Peyer's patch (tissue), 4 donors: ENCODE results near the gene DIP2B. TPM values are rescaled to one million over a fixed set of nuclear protein-coding genes. Genes with fewer than 3 reads are reported as not detected.

Experiments
- DNase-seq, 3 donors: peaks; one replicate each; pipeline ENCODE4 v3.0.0-alpha.2; 2017 to 2019
- H3K27ac ChIP-seq, 4 donors: fragments of 200-600 bp; sonication (generic); one replicate each; pipeline ENCODE4 v1.5.1; 2016 to 2019
- H3K27me3 ChIP-seq, 2 donors: fragments of 200-600 bp; sonication (generic); one replicate each; pipeline ENCODE4 v1.5.1; 2019
- H3K36me3 ChIP-seq, 3 donors: fragments of 200-600 bp; sonication (generic); one replicate each; pipeline ENCODE4 v1.5.1; 2016 to 2019
- H3K4me1 ChIP-seq, 4 donors: fragments of 200-600 bp; sonication (generic); one replicate each; pipeline ENCODE4 v1.5.1; 2016 to 2019
- H3K4me3 ChIP-seq, 4 donors: fragments of 200-600 bp; sonication (generic); 1 replicate in 3 of 4; 2 replicates in 1 of 4; pipeline ENCODE4 v1.5.1; 2016 to 2019; ENCODE audit warnings: mild to moderate bottlenecking in 1 of 4
- H3K9me3 ChIP-seq, 4 donors: fragments of 200-600 bp; sonication (generic); one replicate each; pipeline ENCODE4 v1.5.1; 2016 to 2019; ENCODE audit warnings: mild to moderate bottlenecking in 1 of 4
- POLR2A ChIP-seq, 2 donors: fragments of 450-650 bp; IDR thresholded peaks; one replicate each; pipeline ENCODE4 v1.5.1; 2017; ENCODE audit warnings: antibody characterized with exemption in 2 of 2, mild to moderate bottlenecking in 2 of 2, moderate library complexity in 2 of 2
- total RNA-seq, 4 donors: library from RNA; depleted of rRNA; stranded (reverse); fragments of >200 nt; gene quantifications; one replicate each; pipeline ENCODE4 v1.1.0, GENCODE V29; 2016
- TF ChIP-seq, protein P1 (sequence below), 6 experiments: fragments of 450-650 bp in 4 of 6; fragments of 200-600 bp in 2 of 6; sonication (generic) in 1 of 6; IDR thresholded peaks; one replicate each; pipeline ENCODE4 v1.5.1; 2017 to 2019; ENCODE audit warnings: antibody characterized with exemption in 6 of 6, mild to moderate bottlenecking in 3 of 6, moderate library complexity in 1 of 6

Gene DIP2B
- total RNA-seq, 4 donors from 2014 or later: 28.0 to 73.4 (median 42.5) TPM

DNA sequence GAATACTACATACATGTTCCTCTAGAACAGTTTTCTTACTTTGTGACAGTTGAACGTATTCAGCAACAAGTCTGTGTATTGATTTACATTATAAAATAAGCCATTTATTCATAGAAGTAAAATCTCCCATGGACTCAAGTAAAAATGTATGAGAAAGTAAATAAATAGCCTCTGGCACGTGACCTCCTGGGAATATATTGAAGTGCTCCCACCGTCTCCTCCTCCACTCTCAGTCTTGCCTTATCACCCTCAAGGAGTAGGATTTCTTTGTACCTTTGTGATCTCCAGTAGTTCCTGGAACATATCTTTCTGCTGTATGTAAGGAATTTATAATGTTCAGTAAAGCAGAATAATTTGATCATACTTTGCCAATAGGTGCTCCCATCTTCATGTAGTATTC, 90.9 kb downstream of the DIP2B start:
- DNase-seq: no peak
- TF ChIP-seq, protein P1, sequence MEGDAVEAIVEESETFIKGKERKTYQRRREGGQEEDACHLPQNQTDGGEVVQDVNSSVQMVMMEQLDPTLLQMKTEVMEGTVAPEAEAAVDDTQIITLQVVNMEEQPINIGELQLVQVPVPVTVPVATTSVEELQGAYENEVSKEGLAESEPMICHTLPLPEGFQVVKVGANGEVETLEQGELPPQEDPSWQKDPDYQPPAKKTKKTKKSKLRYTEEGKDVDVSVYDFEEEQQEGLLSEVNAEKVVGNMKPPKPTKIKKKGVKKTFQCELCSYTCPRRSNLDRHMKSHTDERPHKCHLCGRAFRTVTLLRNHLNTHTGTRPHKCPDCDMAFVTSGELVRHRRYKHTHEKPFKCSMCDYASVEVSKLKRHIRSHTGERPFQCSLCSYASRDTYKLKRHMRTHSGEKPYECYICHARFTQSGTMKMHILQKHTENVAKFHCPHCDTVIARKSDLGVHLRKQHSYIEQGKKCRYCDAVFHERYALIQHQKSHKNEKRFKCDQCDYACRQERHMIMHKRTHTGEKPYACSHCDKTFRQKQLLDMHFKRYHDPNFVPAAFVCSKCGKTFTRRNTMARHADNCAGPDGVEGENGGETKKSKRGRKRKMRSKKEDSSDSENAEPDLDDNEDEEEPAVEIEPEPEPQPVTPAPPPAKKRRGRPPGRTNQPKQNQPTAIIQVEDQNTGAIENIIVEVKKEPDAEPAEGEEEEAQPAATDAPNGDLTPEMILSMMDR (IDR thresholded peaks at IDR 0.05): no peak
- no peak for TF ChIP-seq POLR2A (IDR thresholded peaks at IDR 0.05)

DNA sequence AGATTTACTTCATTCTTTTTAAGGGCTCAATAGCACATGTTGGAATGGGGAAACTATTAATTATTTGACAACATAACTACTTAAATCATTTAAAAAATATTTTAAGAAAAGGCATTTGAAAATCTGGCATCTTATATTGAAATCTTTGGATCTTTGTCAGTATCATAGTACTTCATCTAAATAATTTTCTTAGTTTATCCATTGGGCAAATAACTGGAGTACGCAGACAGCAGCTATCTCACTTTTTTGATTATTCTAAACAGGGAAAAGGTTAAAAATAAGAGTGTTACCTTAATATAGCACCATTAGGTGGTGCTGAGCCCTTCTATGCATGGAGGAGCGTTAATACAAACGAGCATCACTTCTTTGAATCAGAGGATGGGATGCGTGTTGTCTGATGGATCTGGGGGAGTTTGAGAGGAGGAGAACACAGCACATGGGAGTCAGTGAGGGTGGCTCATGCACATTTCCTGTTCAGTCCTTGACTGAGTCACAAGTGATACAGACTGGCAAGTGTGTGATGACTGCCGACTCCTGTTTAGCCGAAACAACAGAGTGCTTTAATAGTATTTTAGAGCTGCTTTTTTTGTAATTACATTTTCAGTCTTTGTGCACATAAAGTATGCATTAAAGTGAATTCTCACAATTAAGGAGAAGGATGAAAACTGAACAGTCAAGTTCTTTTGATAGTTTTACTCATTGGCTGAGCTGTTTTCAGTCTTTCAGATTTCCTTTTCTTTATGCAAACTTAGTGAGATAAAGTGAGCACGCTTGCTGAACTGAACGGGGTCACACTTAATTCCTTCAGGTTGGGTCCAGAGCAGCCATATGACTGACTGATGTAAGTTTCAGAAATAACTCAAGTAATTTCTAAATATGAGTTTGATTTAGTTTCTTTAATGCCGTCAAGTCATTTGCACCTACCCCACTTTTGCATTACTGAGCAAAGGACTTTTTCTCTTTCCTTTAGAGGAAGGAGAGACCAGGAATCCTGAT, 92.7 kb downstream of the DIP2B start:
- H3K27me3 ChIP-seq: no peaks in the 10 kb centered on the region
- no peak overlapping the region for H3K27ac ChIP-seq
- H3K36me3 ChIP-seq: no peaks in the 10 kb centered on the region
- no peak for TF ChIP-seq POLR2A (IDR thresholded peaks at IDR 0.05)
- TF ChIP-seq, protein P1 (IDR thresholded peaks at IDR 0.05): no peak
- no peaks in the 10 kb centered on the region for H3K9me3 ChIP-seq
- no peaks in the 10 kb centered on the region for H3K4me1 ChIP-seq
- DNase-seq: peak in 2 of 3 donors; percentile 27 to 55
- no peak overlapping the region for H3K4me3 ChIP-seq

More for the DNA sequence above, 90.9 kb downstream of the DIP2B start:
- no peaks in the 10 kb centered on the region for H3K9me3 ChIP-seq
- no peaks in the 10 kb centered on the region for H3K36me3 ChIP-seq
- no peak overlapping the region for H3K27ac ChIP-seq
- no peaks in the 10 kb centered on the region for H3K4me1 ChIP-seq
- no peak overlapping the region for H3K4me3 ChIP-seq
- H3K27me3 ChIP-seq: no peaks in the 10 kb centered on the region

DNA sequence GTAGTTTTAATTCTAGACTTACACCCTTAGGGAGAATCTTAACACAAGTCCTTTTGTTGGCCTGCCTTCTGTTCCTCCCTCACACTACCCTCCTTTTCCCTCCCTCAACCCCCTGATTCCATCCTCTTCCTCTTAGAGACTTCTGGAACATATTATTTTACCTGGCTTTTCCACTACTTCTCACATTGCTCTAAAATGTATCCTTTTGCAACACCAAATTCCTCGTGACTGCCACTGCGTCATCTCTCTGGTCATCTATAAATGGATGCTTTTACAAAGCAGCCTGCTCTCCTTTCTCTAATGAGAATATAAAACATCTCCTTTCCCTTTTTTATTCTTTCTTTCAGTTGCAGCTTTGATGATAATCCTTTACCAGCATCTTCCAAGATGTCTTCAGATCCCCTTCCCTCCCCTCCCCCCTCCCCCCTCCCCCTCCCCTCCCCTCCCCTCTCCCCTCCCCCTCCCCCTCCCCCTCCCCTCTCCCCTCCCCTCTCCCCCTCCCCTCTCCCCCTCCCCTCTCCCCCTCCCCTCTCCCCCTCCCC, 93.6 kb downstream of the DIP2B start:
- Histone ChIP-seq H3K4me3 (no peak overlapping the region), H3K4me1 (no peaks in the 10 kb centered on the region), H3K9me3 (no peaks in the 10 kb centered on the region), H3K27me3 (no peaks in the 10 kb centered on the region), H3K36me3 (no peaks in the 10 kb centered on the region), H3K27ac (no peak overlapping the region)
- no peak for DNase-seq
- no peak for TF ChIP-seq POLR2A (IDR thresholded peaks at IDR 0.05)
- TF ChIP-seq, protein P1 (IDR thresholded peaks at IDR 0.05): no peak

DNA sequence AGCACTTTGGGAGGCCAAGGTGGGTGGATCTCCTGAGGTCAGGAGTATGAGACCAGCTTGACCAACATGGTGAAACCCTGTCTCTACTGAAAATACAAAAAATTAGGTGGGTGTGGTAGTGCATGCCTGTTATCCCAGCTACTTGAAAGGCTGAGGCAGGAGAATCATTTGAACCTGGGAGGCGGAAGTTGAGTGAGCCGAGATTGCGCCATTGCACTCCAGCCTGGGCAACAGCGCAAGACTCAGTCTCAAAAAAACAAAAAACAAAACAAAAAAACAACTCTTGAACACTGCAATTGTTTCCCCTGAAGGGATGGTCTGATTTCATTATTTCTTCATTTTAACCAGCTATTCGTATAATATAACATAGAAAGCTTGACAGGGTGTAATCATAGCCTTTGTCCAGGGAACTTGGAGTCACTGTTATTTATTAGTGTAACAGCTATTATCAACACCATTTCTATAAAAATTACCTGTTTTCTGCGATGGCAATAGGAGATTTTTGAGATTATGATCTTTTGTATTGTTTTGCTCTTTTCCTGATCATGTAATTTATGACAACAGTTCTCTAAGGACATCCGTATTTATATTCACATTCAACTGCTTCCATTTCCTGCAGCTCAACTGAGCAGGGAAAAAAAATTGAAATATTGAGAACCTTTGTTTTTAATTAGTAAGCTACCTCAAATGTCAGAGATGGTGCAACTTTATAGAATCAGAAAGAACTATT, 94.7 kb downstream of the DIP2B start:
- no peak overlapping the region for H3K4me3 ChIP-seq
- H3K27ac ChIP-seq: no peak overlapping the region
- H3K27me3 ChIP-seq: no peaks in the 10 kb centered on the region
- no peaks in the 10 kb centered on the region for H3K36me3 ChIP-seq
- DNase-seq: no peak
- TF ChIP-seq, protein P1 (IDR thresholded peaks at IDR 0.05): no peak
- TF ChIP-seq POLR2A (IDR thresholded peaks at IDR 0.05): no peak
- peaks cover 0 to 6% (median 0%) of the 10 kb centered on the region in 4 donors for H3K4me1 ChIP-seq
- H3K9me3 ChIP-seq: no peaks in the 10 kb centered on the region

DNA sequence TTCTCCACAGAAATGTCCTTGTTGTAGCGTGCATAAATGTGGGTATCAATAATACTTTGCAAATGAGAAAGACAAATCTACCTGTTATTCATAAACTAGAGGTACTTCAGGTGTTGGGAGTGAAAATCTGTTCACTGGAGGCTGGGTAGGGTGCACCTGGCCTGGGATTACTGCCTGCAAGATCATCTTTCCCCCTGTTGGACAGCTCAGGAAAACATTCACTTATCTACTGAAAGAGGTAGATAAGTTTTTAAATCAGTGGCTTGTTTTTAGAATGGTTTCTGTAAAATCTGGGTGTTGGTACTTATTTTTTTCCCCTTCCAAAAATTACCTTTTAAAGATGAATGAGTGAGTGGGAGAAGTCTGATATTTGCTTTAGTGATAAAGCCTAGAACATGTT, 95.6 kb downstream of the DIP2B start:
- no peak overlapping the region for H3K4me3 ChIP-seq
- no peaks in the 10 kb centered on the region for H3K9me3 ChIP-seq
- no peaks in the 10 kb centered on the region for H3K36me3 ChIP-seq
- DNase-seq: no peak
- no peak for TF ChIP-seq POLR2A (IDR thresholded peaks at IDR 0.05)
- TF ChIP-seq, protein P1 (IDR thresholded peaks at IDR 0.05): no peak
- H3K4me1 ChIP-seq: peaks cover 0 to 7% (median 0%) of the 10 kb centered on the region in 4 donors
- H3K27me3 ChIP-seq: no peaks in the 10 kb centered on the region
- H3K27ac ChIP-seq: no peak overlapping the region
